ENCODE data around the gene UNC79. TPM values are rescaled to one million over a fixed set of nuclear protein-coding genes. Genes with fewer than 3 reads are reported as not detected.

The UNC79 gene
- total RNA-seq, 1 experiment from 2014 or later: not detected

DNA sequence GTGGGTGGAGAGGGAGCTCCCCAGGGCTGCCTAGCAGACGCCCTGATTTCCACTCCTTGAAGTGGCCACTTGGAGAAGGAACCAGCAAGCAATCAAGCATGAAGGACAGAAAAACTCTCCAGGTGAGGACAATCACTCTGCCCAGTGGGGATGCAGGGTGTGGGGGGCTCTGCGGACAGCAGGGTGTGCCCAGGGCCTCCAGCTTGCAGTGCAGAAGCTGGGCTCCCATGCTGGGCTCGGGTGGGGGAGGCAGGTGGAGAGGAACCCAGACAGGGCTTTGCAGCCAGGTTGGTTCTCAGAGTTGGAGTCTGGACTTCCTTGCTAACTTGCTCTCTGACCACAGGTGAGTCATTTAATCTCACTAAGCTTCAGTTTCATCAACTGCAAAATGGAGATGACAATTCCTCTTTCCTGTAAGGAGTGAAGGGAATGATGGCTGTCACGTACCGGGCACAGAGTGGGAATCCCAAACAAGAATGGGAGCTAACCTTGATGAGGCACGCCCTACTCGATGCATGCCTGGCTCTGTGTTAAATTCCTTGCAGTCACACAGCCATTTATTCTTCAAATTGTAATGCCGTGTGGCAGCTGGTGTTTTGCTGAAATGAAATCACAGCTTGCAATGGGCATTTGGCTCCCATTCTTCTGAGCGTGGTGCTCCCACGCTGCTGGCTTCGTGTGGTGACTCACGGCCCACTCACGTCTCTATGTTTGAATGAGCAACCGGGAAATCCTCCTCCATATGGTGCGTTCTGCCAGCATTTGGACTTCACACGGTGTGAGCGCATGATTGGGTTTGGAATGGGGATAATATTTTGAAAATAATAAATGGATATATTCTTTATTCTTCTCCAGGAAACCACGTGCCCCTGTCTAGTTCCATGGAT, 282.3 kb downstream of the UNC79 start:
- DNase-seq (ENCODE audit: low read depth): no peak
- in situ Hi-C loops (cut with HindIII; ENCODE audit: low pct_unique_long_range_greater_than_20kb, low sequenced_read_pairs): no loop called here

DNA sequence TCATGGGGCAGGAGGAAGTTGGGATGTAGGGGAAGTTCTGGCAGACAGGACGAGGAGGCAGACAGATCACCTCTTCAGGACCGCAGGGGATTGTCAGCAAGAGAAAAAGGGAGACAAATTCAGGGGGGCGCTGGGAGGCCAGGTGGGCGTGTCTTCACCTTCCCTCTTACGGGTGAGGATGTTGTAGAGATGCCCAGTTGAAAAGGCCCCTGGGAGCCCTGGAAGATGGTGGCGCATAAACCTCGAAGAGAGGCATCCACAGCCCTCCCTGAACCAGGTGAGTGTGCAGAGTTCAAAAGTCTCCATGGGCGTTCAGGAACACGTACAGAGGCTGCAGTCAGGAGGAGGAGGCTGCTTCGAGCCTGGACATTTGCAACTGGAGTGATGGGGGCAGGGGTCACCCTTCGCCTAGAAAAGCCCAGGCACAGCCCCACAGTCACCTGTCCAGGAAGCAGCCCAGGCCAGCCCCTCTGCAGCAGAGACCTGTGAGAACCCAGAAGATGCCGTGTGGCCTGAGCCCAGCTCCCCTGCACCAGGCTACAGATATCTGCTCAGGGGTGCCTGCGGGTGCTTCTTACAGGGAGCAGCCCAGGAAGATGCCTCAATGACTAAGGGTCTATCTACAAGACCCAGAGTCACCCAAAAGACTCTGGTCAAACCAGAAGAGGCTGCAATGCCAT, 283.1 kb downstream of the UNC79 start:
- in situ Hi-C loops (cut with HindIII; ENCODE audit: low pct_unique_long_range_greater_than_20kb, low sequenced_read_pairs): no loop called here
- no peak for DNase-seq (ENCODE audit: low read depth)

DNA sequence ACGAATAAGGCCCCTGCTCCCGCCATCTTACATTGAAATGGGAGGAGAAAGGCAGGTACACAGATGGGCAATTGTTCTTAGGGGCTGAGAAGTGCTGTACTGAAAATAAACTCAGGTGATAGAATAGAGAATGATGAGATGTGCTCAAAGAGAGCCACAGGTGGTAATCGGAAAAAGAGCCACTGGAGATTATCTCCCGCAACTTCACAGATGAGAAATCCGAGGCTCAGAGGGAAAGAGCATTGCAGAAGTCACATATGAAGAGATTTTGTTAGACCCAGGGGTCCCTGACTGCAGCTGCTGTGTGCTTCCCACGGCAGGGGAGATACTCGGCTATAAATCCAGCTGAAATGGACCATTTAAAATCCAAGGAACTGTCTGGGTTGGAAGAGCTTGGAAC, 283.9 kb downstream of the UNC79 start:
- in situ Hi-C loops (cut with HindIII; ENCODE audit: low pct_unique_long_range_greater_than_20kb, low sequenced_read_pairs): no loop called here

DNA sequence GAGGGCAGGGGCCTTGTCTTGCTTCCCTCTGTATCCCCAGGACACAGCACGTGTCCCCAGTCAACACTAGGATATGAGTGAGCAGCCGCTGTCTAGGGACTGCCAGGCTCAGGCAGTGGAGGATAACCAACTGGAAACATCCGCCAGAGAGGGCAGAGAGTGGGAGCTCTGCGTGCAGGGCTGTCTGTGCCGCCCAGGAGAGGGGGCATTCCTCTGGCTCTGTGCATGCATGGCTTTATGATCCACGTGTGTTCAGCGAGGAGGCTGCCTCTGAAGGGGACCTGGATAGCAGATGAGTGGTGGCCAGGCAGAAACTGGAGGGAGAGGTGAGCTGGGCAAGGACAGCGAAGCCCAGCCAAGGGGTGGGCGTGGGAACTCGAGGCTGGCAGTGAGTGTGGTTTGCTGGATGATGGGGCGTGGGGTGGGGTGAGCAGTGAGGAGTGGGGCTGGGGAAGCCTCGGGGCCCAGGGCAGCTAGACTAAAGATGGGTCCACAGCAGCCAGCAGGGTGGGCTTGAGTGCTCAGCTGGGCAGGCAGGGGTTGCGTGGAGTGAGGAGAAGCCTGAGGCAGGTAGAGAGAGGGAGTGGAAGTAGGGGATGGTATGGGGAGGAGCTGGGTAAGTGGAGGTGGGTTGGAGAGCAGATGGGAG, 284.7 kb downstream of the UNC79 start:
- DNase-seq (ENCODE audit: low read depth): no peak
- in situ Hi-C loops (cut with HindIII; ENCODE audit: low pct_unique_long_range_greater_than_20kb, low sequenced_read_pairs): no loop called here

More for the DNA sequence above, 283.9 kb downstream of the UNC79 start:
- no peak for DNase-seq (ENCODE audit: low read depth)

DNA sequence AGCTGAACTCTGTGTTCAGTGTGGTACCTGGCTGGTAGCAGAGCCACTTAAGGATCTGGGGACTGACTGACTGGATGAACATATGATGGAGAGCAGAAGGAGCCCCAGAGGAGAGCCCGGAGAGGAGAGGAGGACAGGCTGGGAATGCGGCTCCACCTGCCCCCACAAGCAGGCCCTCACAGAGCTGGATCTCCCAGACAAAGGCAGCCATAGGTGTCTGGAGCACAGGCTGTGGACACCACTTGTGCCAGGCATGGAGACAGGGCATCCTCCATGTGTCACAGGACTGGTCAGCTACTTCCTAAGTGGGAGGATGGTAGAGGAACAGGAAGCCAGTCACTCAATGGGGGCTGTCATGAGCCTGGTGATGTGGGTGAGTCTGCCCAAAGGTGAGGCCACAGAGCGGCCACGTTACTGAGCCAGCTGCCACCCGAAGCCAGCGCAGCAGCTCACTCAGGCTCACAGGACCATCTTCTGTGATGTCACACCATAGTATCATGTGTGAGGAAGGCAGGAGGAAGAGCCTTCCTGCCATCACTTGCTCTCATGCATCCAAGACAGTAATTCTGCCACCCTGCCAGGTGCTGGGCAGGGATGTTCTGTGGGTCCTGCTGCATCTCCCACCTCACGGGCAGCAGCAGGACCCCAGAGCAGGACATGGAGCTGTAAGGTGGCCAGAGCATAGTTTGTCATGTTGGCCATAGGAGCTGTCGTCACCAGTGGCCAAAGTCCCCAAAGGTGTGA, 285.4 kb downstream of the UNC79 start:
- in situ Hi-C loops (cut with HindIII; ENCODE audit: low pct_unique_long_range_greater_than_20kb, low sequenced_read_pairs): no loop called here
- no peak for DNase-seq (ENCODE audit: low read depth)

DNA sequence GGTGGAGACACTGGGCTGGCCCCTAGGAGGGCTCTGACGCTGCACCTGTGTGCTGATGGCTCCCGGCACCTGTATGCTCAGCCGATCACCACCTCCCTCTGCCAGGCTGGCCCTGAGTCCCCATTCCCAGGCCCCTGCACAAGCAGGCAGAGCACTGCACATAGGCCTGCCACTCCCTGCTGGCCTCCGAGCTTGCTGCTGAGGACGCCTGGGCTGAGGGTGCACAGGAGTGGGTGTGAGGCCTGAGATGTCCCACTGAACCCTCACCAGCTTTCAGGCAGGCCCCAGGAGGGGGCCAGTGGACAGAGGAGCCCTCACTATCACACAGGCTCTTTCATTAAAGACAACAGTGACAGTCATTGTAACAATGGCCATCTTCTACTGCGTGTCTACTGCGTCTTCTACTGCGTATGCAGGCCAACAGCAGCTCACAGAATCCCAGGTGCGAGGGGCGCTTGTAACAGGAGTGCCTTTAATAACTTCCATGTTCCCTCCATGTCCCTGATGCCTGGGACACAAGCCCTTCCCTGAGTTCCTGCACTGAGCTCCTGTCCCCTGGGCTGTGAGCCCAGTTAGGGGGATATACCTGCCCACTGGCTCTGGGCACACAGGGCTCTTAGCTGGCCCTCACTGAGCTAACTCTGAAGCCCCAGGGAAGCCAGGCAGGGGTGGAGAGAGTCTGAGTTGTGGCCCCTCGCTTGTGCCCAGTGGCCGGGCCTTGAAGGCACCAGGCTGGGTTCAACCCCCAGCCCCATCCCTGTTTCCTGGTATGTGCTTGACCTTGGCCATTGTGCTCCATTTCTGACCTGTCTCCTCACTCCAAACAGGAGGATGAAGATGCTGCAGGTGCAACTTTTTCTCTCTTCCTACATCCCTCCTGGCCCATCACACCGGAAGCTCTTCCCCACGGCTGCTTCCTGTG, 286.3 kb downstream of the UNC79 start:
- no peak for DNase-seq (ENCODE audit: low read depth)
- in situ Hi-C loops (cut with HindIII; ENCODE audit: low pct_unique_long_range_greater_than_20kb, low sequenced_read_pairs): no loop called here

DNA sequence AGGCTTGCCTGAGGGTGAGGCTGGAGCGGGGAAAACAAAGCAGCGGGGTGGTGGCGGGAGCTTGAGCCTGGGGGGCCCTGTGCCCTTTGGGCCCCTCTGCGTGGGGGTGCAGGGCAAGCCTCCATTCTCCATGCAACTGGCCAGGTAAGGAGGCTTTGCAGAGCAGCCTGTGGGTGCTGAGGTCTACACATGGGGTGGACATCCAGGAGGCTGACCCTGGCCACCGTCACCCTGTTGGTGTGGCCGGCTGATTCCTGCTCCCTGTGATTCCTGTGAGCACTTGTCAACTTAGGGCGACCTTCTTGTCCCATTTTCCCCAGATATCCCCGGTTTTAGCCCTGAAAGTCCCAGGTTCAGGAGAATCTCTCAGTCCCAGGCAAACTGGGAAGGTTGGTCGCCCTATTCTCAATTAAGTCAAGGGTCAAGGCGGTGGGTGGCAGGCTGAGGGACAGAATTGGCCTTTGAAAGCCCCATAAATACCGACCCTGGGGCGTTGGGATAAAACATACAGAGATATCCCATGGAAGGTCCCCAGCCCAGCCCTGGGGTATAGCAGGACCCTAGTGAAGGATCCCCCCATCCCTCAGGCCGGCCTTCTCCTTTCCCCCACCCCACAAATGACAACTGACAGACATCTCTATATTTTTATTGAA, 287.1 kb downstream of the UNC79 start:
- no peak for DNase-seq (ENCODE audit: low read depth)
- in situ Hi-C loops (cut with HindIII; ENCODE audit: low pct_unique_long_range_greater_than_20kb, low sequenced_read_pairs): no loop called here

DNA sequence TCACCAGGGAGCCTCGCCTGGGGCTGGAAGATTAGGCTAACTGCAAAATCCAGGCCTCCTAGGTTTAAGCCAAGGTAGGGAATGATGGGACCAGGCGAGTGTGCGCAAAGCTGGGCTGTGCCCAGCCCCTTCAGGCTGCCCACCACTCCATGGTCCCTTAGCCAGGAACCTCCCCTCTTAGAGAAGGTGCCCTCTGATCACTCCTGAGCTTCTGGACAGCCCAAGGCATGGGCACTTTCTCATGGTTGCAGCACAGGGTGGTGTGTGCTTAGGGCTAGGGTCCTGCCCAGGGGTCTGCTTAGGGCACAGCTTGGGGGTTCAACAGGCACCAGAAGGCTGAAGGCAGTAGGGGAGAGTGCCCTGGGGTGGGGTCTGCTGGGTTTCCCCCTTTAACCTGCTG, 288.5 kb downstream of the UNC79 start:
- in situ Hi-C loops (cut with HindIII; ENCODE audit: low pct_unique_long_range_greater_than_20kb, low sequenced_read_pairs): no loop called here
- DNase-seq (ENCODE audit: low read depth): no peak

DNA sequence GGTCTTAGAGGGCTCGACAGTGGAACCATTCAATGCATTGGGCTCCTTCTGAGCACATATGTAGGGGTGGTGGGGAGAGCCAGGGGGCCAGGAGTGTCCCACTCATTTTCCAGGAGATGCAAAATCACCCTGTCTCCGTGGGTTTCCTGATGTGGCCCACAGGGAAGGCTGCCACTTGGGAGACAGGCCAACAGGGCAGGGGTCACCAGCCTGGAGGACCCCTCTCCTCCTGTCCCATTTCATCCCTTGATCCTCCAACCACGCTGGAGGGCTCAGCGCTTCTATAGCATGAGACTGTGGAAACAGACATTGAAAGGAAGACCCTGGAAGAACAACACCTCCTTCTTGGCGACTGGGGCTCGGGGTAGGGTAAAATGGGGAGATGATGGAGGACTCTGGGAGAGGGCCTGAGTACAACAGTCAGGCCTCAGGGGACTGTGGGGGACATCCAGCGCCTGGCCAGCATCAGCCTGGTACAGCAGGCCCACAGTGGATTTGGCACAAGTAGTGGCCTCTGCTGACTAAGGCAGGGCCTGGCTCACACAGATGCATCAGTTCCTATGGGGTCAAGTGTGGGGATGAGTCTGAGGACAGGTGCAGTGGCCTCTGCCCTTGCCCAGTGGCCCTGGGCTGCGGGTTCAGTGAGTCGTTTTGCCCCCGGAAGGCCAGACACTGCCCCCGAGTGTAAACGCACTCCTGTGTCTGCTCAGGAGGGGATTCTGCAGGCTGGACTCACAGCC, 289.5 kb downstream of the UNC79 start:
- no peak for DNase-seq (ENCODE audit: low read depth)
- in situ Hi-C loops (cut with HindIII; ENCODE audit: low pct_unique_long_range_greater_than_20kb, low sequenced_read_pairs): no loop called here

DNA sequence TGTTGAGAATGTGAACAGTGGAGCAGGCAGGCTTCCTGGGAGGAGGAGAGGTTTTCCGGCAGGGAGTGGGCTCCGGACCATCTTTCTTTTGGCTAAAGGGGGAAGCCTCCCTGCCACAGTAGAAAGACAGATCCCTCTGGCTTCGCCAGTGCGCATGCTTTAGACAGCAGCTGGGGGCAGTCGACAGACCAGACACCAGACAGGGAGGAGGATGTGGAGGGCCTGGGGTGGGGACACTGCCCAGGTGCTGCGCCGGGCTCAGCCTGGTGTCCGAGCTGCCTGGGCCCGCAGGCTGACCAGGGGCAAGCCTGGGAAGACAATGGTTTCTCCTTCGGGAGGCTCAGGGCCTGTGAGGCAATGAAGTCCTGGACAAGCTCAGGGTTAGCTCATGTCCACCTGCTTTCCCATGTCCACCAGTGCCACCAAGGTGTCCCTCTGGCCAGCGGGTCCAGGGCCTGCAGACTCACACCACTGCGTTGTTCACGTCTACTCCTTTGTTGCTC, 290.3 kb downstream of the UNC79 start:
- DNase-seq (ENCODE audit: low read depth): no peak
- in situ Hi-C loops (cut with HindIII; ENCODE audit: low pct_unique_long_range_greater_than_20kb, low sequenced_read_pairs): no loop called here

DNA sequence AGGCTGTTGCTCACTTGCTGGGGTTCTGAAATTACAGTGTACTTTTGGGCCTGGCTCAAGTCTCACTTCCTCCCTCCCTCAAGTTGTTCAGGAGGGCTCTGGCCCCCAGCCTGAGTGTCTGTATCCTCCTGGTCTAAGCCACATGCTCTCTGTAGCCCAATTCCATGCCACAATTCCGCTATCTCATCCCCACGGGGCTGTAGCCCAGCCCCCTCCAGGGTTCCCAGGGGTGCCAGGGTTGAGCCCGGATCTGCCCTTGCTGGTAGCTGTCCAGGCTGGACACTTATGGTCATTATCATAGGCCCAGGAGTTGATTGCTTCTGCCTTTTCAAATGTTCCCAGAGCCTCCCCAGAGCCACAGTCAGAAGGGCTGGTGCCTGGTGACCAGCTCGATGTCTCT, 292.3 kb downstream of the UNC79 start:
- DNase-seq (ENCODE audit: low read depth): no peak
- in situ Hi-C loops (cut with HindIII; ENCODE audit: low pct_unique_long_range_greater_than_20kb, low sequenced_read_pairs): no loop called here

DNA sequence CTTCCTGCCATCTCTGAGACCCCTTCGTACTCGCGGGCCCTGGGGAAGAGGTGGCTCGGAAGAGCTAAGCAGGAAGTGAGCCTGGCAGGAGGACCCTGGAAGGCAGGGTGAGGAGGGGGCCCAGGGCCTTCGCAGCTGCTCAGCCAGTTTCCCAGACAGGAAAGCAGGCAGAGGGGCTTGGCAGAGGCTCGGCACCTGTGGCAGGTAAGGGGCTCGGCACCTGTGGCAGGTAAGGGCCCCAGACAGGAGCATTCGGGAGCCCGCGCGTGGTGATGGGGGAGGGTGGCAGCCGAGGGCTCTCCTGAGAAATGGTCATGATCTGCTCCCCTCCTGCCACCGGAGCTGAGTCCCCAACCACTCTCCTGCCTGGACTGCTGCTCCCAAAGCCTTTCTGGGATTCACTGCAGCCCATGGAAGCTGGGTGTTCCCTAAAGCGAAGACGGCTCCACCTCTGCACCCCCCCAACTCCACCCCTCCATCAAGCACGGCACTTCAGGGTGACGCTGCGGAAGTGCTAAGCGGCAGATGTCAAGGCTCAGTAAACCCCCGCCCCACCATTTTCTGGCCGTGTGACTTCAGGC, 294.4 kb downstream of the UNC79 start:
- in situ Hi-C loops (cut with HindIII; ENCODE audit: low pct_unique_long_range_greater_than_20kb, low sequenced_read_pairs): no loop called here
- DNase-seq (ENCODE audit: low read depth): no peak

DNA sequence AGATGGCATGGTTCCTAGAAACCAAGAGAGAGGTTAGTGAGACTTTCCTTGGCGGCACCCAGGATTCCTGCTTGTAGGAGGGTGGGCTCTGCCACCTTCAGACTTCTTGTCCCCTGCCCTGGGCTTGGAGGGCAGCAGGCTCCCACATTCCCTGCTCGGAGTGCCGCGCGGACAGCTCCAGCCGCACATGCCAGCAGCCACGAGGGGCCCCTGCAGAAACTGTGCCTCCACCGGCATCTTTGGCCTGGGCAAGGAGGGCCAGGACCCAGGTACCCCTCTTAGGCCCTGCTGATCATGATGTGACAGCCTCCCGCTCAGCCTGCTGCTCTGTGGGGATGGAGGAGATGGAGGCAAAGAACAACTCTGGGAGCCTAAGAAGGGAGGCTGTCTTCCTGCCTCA, 295.3 kb downstream of the UNC79 start:
- in situ Hi-C loops (cut with HindIII; ENCODE audit: low pct_unique_long_range_greater_than_20kb, low sequenced_read_pairs): no loop called here
- DNase-seq (ENCODE audit: low read depth): no peak

DNA sequence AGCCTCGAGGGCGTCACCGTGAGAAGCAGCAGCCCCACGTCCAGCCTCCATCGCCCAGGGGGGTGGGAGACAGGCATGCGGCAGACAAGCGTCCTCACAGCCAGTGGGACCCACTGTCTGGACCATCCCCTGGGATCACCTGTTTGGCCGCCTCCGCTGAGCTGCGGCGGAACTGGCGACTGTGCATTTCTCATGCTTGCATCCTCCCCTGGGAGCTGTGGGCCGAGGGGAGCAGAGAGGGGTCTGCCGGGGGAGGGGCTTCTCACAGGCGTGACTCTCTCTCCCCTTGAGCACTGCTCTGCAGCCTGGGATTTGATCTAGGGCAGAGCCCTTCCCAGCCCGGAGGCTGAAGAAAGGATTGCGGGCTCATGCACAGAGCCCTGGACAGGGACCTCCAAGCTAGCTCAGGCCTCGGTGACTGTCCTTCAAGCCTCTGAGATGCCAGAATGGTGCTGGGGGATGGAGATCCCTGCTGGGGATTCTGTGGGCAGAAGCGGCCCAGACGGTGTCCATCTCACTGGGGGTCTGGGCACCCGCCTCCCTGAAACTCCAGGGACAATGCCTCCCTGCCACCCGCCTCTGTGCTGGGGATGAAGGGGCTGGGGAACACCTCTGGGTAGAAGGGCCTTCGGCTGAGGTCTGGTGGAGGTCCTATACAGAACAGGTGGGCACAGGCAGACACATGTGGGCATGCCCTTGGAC, 296.5 kb downstream of the UNC79 start:
- in situ Hi-C loops (cut with HindIII; ENCODE audit: low pct_unique_long_range_greater_than_20kb, low sequenced_read_pairs): no loop called here
- DNase-seq (ENCODE audit: low read depth): no peak

DNA sequence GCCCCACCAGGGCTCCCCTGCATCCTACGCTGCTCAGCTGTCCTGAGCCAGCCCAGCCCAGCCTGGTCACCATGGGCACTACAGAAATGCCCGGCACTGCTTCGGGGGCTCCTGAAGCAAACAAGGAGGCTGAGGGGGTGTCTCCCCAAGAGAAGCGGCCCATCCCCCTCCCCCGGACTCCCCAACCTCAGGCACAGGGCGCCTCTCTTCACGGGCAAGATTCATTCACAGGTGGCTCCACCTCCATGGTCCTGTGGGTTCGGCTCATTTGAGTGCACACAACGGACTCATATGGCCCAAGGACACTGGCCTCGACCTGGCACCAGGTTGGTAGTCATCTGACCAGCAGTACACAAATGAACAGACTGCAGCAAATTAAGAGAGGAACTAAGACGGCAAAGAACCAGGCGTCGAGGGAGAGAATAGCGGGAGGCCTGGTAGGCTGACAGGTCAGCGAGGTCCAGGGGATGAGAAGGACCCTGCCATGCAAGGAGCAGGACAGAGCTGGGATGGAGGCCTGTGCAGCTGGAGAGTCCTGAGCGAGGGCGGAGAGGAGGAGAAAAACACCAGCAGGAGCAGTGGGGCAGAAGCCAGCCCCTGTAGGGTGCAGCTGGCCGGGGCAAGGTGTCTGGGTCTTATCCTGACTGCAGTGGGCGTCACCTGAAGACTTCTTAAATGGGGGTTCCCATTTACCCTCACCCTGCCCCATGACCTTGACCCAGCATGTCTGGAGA, 297.3 kb downstream of the UNC79 start:
- DNase-seq (ENCODE audit: low read depth): no peak
- in situ Hi-C loops (cut with HindIII; ENCODE audit: low pct_unique_long_range_greater_than_20kb, low sequenced_read_pairs): no loop called here

Data from Caki2 (cell line).